ENCODE results near the gene GOLGA6B. TPM values are rescaled to one million over a fixed set of nuclear protein-coding genes. Genes with fewer than 3 reads are reported as not detected.
A peak's percentile ranks its signal among the peaks of the same experiment; 100 is the strongest.

The GOLGA6B gene
- total RNA-seq, 2 donors from 2014 or later, result not detected

DNA sequence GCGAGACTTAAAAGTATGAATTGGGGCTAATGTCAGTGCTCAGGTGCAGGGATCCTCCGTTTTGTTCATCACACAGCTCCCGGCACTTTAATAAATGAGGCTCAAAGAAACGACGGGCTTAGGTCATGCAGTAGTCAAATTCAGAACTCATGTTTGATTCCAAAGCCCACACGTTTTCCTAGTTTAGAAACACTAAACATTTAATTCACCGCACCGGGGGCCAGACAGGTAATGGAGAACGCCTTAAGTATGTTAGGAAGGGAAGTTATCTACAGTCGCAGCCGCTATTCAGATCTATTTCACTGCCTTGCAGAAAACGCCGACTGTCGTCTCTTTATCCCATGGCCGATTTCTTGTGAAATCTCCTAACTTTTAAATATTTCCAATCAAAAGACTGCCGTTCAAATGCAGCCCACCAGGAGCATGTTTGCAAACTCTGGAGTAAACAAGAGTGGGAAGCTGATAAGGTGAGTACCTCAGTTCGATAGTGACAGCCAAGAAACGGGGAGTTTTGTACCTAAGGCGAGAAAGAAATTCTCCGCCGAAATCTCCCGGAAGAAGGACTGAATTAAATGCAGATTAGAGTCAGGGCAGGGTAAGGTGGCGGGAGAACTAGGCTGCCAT is 30.9 kb downstream of the GOLGA6B start:
- no peaks in the 10 kb centered on the region for H3K36me3 ChIP-seq
- no peaks in the 10 kb centered on the region for H3K4me1 ChIP-seq
- H3K9me3 ChIP-seq, result no peaks in the 10 kb centered on the region
- peak overlapping the region; percentile 59 to 68 for H3K4me3 ChIP-seq
- H3K27ac ChIP-seq, result peak overlapping the region; percentile 84 to 89
- TF ChIP-seq, protein P1, sequence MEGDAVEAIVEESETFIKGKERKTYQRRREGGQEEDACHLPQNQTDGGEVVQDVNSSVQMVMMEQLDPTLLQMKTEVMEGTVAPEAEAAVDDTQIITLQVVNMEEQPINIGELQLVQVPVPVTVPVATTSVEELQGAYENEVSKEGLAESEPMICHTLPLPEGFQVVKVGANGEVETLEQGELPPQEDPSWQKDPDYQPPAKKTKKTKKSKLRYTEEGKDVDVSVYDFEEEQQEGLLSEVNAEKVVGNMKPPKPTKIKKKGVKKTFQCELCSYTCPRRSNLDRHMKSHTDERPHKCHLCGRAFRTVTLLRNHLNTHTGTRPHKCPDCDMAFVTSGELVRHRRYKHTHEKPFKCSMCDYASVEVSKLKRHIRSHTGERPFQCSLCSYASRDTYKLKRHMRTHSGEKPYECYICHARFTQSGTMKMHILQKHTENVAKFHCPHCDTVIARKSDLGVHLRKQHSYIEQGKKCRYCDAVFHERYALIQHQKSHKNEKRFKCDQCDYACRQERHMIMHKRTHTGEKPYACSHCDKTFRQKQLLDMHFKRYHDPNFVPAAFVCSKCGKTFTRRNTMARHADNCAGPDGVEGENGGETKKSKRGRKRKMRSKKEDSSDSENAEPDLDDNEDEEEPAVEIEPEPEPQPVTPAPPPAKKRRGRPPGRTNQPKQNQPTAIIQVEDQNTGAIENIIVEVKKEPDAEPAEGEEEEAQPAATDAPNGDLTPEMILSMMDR (IDR thresholded peaks at IDR 0.05), result no peak
- no peak for DNase-seq (ENCODE audit: low spot score)
- H3K27me3 ChIP-seq, result no peaks in the 10 kb centered on the region

DNA sequence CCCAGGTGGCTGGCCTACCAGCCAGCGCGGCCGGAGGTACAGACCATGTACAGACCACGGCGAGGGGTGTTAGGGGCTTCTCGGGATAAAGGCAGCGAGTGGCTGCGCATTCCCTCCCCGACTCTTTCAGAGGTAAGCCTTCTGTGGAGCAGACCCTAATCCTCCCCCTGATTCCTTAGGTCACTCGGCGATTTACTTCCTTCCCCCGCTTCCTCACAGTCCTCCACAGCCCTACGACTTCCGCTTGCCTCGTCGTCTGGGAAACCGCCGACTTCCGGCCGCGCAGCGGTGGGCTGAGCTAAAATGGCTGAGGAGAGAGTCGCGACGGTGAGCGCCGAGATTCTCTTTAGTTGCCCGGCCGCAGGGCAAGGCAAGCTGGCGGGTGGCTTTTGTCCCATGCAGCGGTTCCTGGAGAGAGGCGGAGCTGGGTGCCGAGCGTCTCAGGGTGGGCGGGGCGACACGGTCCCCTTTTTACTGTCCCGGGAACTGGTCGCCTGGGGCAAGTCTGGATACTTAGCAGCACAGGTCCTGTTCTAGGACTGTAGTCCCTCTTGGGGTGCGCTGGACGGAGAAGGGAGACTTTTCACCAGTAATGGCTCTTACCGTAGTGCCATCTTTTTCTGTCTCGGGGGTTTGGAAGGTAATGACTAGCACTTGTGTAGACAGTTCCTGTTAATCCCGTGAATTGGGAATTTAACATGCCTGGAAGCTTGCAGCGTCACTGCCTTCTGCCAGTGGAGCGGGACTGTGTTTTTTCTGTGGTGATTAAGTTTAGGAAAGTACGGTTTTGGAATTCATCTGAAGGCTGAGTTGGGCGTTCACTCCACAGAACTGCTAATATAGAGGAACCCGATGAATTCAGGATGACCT is 31.7 kb downstream of the GOLGA6B start, which contains the start of the genes BBS4 and HIGD2B:
Gene BBS4 (plus strand): TSS at position 283 of the 870 bp plus-strand sequence. CDS start 21 bp downstream, at position 304.
Gene HIGD2B (minus strand): TSS at position 258 of the 870 bp plus-strand sequence. CDS start 9,808 bp downstream, outside the sequence.
- peak; percentile 85 for DNase-seq (ENCODE audit: low spot score)
- peak within 1 kb of the TSS; percentile 59 to 68 for H3K4me3 ChIP-seq
- no peaks in the 10 kb centered on the region for H3K4me1 ChIP-seq
- H3K36me3 ChIP-seq, result no peaks in the 10 kb centered on the region
- TF ChIP-seq, protein P1 (IDR thresholded peaks at IDR 0.05), result no peak
- no peaks in the 10 kb centered on the region for H3K27me3 ChIP-seq
- peak within 1 kb of the TSS; percentile 84 to 89 for H3K27ac ChIP-seq
- H3K9me3 ChIP-seq, result no peaks in the 10 kb centered on the region

DNA sequence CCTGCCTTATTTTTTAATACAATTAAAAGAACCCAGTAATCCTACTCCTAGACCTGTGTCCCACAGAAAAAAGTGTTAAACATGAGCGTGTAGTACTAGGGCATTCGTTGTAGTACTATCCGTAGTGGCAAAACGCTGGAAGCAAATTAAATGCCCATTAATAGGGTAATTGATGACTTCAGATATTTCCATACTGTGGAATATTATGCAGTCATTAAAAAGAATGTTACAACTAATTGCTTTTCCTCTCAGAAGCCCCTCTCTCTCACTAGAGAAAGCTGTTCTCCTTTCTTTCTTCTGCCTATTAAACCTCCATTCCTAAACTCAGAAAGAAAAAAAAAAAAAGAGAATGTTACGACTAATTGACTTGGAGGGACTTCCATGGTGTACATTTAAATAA is 34.2 kb downstream of the GOLGA6B start:
- DNase-seq (ENCODE audit: low spot score), result no peak
- Histone ChIP-seq H3K27me3 (no peaks in the 10 kb centered on the region), H3K4me1 (no peaks in the 10 kb centered on the region), H3K9me3 (no peaks in the 10 kb centered on the region), H3K4me3 (no peak overlapping the region), H3K27ac (no peak overlapping the region), H3K36me3 (no peaks in the 10 kb centered on the region)
- TF ChIP-seq, protein P1 (IDR thresholded peaks at IDR 0.05), result no peak

DNA sequence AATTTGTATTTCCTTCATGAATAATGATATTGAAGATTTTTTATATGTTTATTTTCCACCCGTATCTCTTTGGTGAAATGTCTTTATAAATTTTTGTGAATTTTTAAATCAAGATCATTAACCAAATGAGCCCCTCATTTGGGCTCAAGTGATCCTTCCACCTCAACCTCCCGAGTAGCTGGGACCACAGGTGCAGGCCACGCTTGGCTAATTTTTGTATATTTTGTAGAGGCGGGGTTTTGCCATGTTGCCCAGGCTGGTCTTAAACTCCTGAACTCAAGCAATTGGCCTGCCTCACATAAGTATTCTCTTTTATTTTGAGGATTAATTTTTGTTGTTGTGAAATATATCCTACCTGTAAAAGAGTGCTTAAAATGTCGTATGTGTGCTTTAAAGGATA is 36.4 kb downstream of the GOLGA6B start:
- Histone ChIP-seq H3K9me3 (no peaks in the 10 kb centered on the region), H3K4me1 (no peaks in the 10 kb centered on the region), H3K27ac (no peak overlapping the region), H3K4me3 (no peak overlapping the region), H3K36me3 (no peaks in the 10 kb centered on the region), H3K27me3 (no peaks in the 10 kb centered on the region)
- no peak for DNase-seq (ENCODE audit: low spot score)
- TF ChIP-seq, protein P1 (IDR thresholded peaks at IDR 0.05), result no peak

DNA sequence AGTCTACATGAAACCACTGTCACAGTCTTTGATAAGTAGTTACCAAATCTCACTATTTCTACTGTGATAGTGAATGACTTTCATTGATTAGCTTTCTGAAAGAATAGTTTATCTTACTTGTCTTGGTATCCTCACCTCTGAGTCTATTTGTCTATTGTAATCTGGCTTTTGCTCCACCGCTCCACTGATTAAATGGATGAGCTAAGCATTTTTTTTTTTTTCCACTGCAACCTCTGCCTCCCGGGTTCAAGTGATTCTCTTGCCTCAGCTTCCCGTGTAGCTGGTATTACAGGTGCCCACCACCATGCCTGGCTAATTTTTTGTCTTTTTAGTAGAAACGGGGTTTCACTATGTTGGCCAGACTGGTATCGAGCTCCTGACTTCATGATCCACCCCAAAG is 44.4 kb downstream of the GOLGA6B start:
- no peak overlapping the region for H3K4me3 ChIP-seq
- no peak overlapping the region for H3K27ac ChIP-seq

More for the DNA sequence above, 44.4 kb downstream of the GOLGA6B start:
- no peaks in the 10 kb centered on the region for H3K4me1 ChIP-seq
- H3K36me3 ChIP-seq, result no peaks in the 10 kb centered on the region
- H3K27me3 ChIP-seq, result no peaks in the 10 kb centered on the region
- no peaks in the 10 kb centered on the region for H3K9me3 ChIP-seq
- no peak for DNase-seq (ENCODE audit: low spot score)
- TF ChIP-seq, protein P1 (IDR thresholded peaks at IDR 0.05), result no peak

All from right atrium auricular region (tissue), 2 donors.